WTC11 (cell line): ENCODE measurements around the gene CAB39.

ENCODE experiments used
- CTCF ChIP-seq: fragments of 200-600 bp; IDR thresholded peaks from 2 replicates; pipeline ENCODE4 v1.8.0; 2022; ENCODE audit warnings: antibody characterized with exemption
- ESRRA ChIP-seq: sonication (generic); formaldehyde crosslinking; IDR thresholded peaks from 2 replicates; pipeline ENCODE4 v1.8.1; 2022; ENCODE audit warnings: mild to moderate bottlenecking, missing genetic modification reagents, borderline replicate concordance
- GABPB1 ChIP-seq: sonication (generic); formaldehyde crosslinking; IDR thresholded peaks from 2 replicates; pipeline ENCODE4 v1.8.1; 2023; ENCODE audit warnings: mild to moderate bottlenecking, missing genetic modification reagents
- SP1 ChIP-seq: sonication (generic); formaldehyde crosslinking; conservative IDR thresholded peaks from 2 replicates; pipeline ENCODE4 v1.8.1; 2022; ENCODE audit warnings: missing genetic modification reagents
- TCF7 ChIP-seq: sonication (generic); formaldehyde crosslinking; IDR thresholded peaks from 2 replicates; pipeline ENCODE4 v1.8.0; 2022; ENCODE audit warnings: mild to moderate bottlenecking, low read depth, missing genetic modification reagents, moderate library complexity
- USF1 ChIP-seq: sonication (generic); formaldehyde crosslinking; IDR thresholded peaks from 2 replicates; pipeline ENCODE4 v1.8.0; 2022; ENCODE audit warnings: mild to moderate bottlenecking, missing genetic modification reagents
- ZNF263 ChIP-seq: sonication (generic); formaldehyde crosslinking; IDR thresholded peaks from 2 replicates; pipeline ENCODE4 v1.8.1; 2022; ENCODE audit warnings: low read depth, mild to moderate bottlenecking, moderate library complexity, missing genetic modification reagents
- TF ChIP-seq, protein P1 (sequence below): sonication (generic); formaldehyde crosslinking; IDR thresholded peaks from 2 replicates; pipeline ENCODE4 v1.8.0; 2022; ENCODE audit warnings: mild to moderate bottlenecking, missing genetic modification reagents
- TF ChIP-seq, protein P2 (sequence below): sonication (generic); formaldehyde crosslinking; IDR thresholded peaks from 2 replicates; pipeline ENCODE4 v1.8.1; 2023; ENCODE audit warnings: mild to moderate bottlenecking, missing genetic modification reagents, moderate library complexity

DNA sequence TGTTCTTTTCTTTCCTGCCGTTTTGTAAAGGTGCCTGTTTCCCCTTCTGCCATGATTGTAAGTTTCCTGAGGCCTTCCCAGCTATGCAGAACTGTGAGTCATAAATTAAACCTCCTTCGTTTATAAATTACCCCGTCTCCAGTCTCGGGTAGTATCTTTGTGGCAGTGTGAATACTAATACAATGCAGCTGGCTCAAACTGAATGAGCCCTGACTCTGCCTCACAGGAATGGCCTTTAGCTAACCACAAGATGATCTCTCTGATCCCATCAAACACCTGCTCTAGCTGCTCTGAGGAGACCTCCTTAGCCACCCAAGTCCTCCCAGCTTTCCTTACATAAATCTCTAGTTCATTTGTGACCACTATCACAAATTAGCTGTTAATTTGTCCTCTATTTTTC, 41.5 kb upstream of the CAB39 start:
- TF ChIP-seq ZNF263 (CRISPR knock-in tag) (no peak), ESRRA (no peak), CTCF (no peak), SP1 (CRISPR knock-in tag) (no peak), TCF7 (CRISPR knock-in tag) (no peak), USF1 (CRISPR knock-in tag) (no peak), GABPB1 (no peak)
- TF ChIP-seq, protein P1, sequence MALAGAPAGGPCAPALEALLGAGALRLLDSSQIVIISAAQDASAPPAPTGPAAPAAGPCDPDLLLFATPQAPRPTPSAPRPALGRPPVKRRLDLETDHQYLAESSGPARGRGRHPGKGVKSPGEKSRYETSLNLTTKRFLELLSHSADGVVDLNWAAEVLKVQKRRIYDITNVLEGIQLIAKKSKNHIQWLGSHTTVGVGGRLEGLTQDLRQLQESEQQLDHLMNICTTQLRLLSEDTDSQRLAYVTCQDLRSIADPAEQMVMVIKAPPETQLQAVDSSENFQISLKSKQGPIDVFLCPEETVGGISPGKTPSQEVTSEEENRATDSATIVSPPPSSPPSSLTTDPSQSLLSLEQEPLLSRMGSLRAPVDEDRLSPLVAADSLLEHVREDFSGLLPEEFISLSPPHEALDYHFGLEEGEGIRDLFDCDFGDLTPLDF (CRISPR knock-in tag) = no peak
- TF ChIP-seq, protein P2, sequence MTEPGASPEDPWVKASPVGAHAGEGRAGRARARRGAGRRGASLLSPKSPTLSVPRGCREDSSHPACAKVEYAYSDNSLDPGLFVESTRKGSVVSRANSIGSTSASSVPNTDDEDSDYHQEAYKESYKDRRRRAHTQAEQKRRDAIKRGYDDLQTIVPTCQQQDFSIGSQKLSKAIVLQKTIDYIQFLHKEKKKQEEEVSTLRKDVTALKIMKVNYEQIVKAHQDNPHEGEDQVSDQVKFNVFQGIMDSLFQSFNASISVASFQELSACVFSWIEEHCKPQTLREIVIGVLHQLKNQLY (CRISPR knock-in tag) = no peak
